ENCODE measurements around the gene CCDC186. TPM values are rescaled to one million over a fixed set of nuclear protein-coding genes. Genes with fewer than 3 reads are reported as not detected.

CCDC186 gene
- total RNA-seq, 1 experiment from 2014 or later: 5.7 TPM

DNA sequence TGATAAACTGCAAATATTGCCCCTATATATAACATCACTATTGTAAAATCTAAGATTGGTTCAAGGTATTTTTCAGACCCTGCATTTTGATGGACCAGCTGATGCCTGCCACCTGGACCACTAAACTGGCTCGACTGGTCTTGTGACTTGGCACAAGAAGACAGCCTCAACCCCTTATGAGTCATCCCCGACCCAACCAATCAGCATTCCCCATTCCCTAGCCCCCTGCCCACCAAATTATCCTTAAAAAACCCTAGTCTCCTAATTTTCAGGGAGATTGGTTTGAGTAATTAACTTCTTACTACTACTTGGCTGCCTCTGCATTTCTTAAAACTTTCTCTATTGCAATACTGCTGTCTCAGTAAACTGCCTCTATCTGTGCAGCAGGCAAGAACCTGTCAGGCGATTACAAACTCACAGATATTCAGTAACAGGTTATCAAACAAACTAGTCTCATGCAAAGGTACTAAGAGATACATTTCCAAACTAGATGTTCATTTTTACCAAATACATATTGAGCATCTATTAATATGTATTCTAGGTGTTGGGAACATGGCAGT is 5.5 kb downstream of the CCDC186 start:
- ChIA-PET POLR2A (ENCODE audit: unreplicated experiment) (no interaction called here), CTCF (no interaction called here)
- no peaks in the 10 kb centered on the region for H3F3A ChIP-seq (ENCODE audit: low read length, unreplicated experiment)
- H3K27me3 ChIP-seq (ENCODE audit: low read length): no peaks in the 10 kb centered on the region
- BruUV-seq (replicated peaks): no TSS peak
- no peak for DNase-seq
- H3K4me2 ChIP-seq (ENCODE audit: low read length): no peak overlapping the region
- no peaks in the 10 kb centered on the region for H3K9me2 ChIP-seq (replicated peaks; ENCODE audit: low read length)
- peaks cover 23% of the 10 kb centered on the region for H3K4me1 ChIP-seq (ENCODE audit: insufficient read depth, low read length)
- H3K9ac ChIP-seq (ENCODE audit: low read length): no peak overlapping the region
- no peak overlapping the region for H3K27ac ChIP-seq (ENCODE audit: low read length)
- H3K9me3 ChIP-seq (ENCODE audit: low read length): peaks cover 5% of the 10 kb centered on the region; the same call in 1 of the 2 replicates
- TF ChIP-seq, protein P1, sequence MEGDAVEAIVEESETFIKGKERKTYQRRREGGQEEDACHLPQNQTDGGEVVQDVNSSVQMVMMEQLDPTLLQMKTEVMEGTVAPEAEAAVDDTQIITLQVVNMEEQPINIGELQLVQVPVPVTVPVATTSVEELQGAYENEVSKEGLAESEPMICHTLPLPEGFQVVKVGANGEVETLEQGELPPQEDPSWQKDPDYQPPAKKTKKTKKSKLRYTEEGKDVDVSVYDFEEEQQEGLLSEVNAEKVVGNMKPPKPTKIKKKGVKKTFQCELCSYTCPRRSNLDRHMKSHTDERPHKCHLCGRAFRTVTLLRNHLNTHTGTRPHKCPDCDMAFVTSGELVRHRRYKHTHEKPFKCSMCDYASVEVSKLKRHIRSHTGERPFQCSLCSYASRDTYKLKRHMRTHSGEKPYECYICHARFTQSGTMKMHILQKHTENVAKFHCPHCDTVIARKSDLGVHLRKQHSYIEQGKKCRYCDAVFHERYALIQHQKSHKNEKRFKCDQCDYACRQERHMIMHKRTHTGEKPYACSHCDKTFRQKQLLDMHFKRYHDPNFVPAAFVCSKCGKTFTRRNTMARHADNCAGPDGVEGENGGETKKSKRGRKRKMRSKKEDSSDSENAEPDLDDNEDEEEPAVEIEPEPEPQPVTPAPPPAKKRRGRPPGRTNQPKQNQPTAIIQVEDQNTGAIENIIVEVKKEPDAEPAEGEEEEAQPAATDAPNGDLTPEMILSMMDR (conservative IDR thresholded peaks at IDR 0.05; ENCODE audit: low read depth, low read length): no peak
- H3K79me2 ChIP-seq (ENCODE audit: low read length): peaks cover 86% of the 10 kb centered on the region
- intact Hi-C loops (cut with micrococcal nuclease): no loop called here
- H4K20me1 ChIP-seq (ENCODE audit: low read length): peaks cover 13% of the 10 kb centered on the region; the same call in 1 of the 2 replicates
- H3K36me3 ChIP-seq (ENCODE audit: low read depth, low read length): peaks cover 19% of the 10 kb centered on the region
- no peak for ATAC-seq
- no peak overlapping the region for H3K4me3 ChIP-seq (ENCODE audit: low read length)
- H2AFZ ChIP-seq (ENCODE audit: low read length): no peak overlapping the region

DNA sequence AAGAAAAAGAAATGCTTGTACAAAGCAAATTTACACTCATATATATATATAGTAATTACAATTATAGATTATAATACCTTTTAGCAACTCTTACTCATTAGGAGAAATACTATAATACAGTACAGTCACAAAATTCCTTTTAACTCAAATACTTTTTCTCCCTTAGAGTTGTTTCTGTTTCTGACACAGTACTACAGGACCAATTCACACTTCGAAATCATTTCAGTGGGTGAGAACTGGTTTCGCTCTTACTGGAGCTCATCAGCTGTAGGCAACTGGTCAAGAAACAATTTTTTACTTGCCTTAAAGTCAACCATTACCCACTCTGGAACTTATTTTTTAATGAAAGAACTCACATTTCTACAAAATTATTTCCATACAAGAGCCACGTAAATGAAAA is 6.0 kb downstream of the CCDC186 start:
- Histone ChIP-seq H4K20me1 (ENCODE audit: low read length) (peaks cover 16% of the 10 kb centered on the region; the same call in 1 of the 2 replicates), H3K4me2 (ENCODE audit: low read length) (no peak overlapping the region), H3F3A (ENCODE audit: low read length, unreplicated experiment) (no peaks in the 10 kb centered on the region), H3K27me3 (ENCODE audit: low read length) (no peaks in the 10 kb centered on the region), H3K4me1 (ENCODE audit: insufficient read depth, low read length) (peaks cover 23% of the 10 kb centered on the region), H3K79me2 (ENCODE audit: low read length) (peaks cover 86% of the 10 kb centered on the region), H3K9me3 (ENCODE audit: low read length) (peaks cover 5% of the 10 kb centered on the region; the same call in 1 of the 2 replicates), H3K4me3 (ENCODE audit: low read length) (no peak overlapping the region), H2AFZ (ENCODE audit: low read length) (no peak overlapping the region), H3K9ac (ENCODE audit: low read length) (no peak overlapping the region), H3K9me2 (replicated peaks; ENCODE audit: low read length) (no peaks in the 10 kb centered on the region), H3K36me3 (ENCODE audit: low read depth, low read length) (peaks cover 19% of the 10 kb centered on the region), H3K27ac (ENCODE audit: low read length) (no peak overlapping the region)
- ChIA-PET CTCF (no interaction called here), POLR2A (ENCODE audit: unreplicated experiment) (no interaction called here)
- DNase-seq (no peak), ATAC-seq (no peak)
- no peak for TF ChIP-seq EZH2phosphoT487 (IDR thresholded peaks at IDR 0.05; ENCODE audit: borderline replicate concordance, low read length)
- no peak for TF ChIP-seq EZH2 (IDR thresholded peaks at IDR 0.05; ENCODE audit: low read length, unreplicated experiment)
- TF ChIP-seq, protein P1 (conservative IDR thresholded peaks at IDR 0.05; ENCODE audit: low read depth, low read length): no peak
- intact Hi-C loops (cut with micrococcal nuclease): no loop called here
- no TSS peak for BruUV-seq (replicated peaks)

DNA sequence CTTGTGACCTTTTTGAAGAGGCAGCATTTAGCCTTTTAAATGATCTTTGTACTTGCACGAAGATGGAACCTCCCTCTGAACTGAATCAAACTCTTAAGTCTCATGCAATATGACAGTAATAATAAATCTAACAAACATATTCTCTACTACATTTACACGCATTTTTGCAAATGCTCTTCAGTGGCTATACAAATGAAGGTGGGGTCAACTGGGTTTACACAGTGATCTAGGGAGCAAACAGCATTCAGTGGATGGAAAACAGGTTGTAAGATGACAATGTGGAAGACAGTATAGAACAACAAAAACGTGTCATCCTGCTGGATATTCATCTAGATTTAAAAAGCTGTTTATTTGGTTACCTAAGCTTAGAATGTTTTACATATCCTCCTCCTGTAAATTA is 7.5 kb downstream of the CCDC186 start:
- intact Hi-C loops (cut with micrococcal nuclease): no loop called here
- Histone ChIP-seq H3K27ac (ENCODE audit: low read length) (no peak overlapping the region), H3K9me2 (replicated peaks; ENCODE audit: low read length) (no peaks in the 10 kb centered on the region), H3K79me2 (ENCODE audit: low read length) (peaks cover 73% of the 10 kb centered on the region), H3K9me3 (ENCODE audit: low read length) (peaks cover 5% of the 10 kb centered on the region; the same call in 1 of the 2 replicates), H3K4me2 (ENCODE audit: low read length) (peak overlapping the region; percentile 16; the same call in 1 of the 2 replicates), H3F3A (ENCODE audit: low read length, unreplicated experiment) (no peaks in the 10 kb centered on the region), H2AFZ (ENCODE audit: low read length) (no peak overlapping the region), H3K4me3 (ENCODE audit: low read length) (no peak overlapping the region), H4K20me1 (ENCODE audit: low read length) (0 out of 2 replicates have a peak, but pooled peaks cover 5% of the 10 kb centered on the region), H3K4me1 (ENCODE audit: insufficient read depth, low read length) (peaks cover 12% of the 10 kb centered on the region), H3K36me3 (ENCODE audit: low read depth, low read length) (peaks cover 23% of the 10 kb centered on the region), H3K9ac (ENCODE audit: low read length) (no peak overlapping the region), H3K27me3 (ENCODE audit: low read length) (no peaks in the 10 kb centered on the region)
- BruUV-seq (replicated peaks): no TSS peak
- TF ChIP-seq EZH2 (IDR thresholded peaks at IDR 0.05; ENCODE audit: low read length, unreplicated experiment): no peak
- TF ChIP-seq, protein P1 (conservative IDR thresholded peaks at IDR 0.05; ENCODE audit: low read depth, low read length): no peak
- no peak for TF ChIP-seq EZH2phosphoT487 (IDR thresholded peaks at IDR 0.05; ENCODE audit: borderline replicate concordance, low read length)
- POLR2A ChIA-PET (ENCODE audit: unreplicated experiment): no interaction called here
- CTCF ChIA-PET: no interaction called here
- ATAC-seq (no peak), DNase-seq (no peak)

Data from PC-3 (cell line).